PC-9 (cell line): ENCODE data around the gene KCNK4. TPM values are rescaled to one million over a fixed set of nuclear protein-coding genes. Genes with fewer than 3 reads are reported as not detected.

Experiments used
- BruUV-seq: library from RNA; stranded (reverse); fragments of 400-500 nt; replicated peaks from 2 replicates; lab custom pipeline; 2021; lab: Mats Ljungman, UMichigan
- CTCF ChIA-PET: fragments of 300-600 bp; sonication (Branson Sonifier 250); formaldehyde crosslinking; loops from one replicate; lab custom pipeline; 2022; ENCODE audit warnings: antibody characterized with exemption; lab: Charles Lee
- POLR2A ChIA-PET: fragments of 300-600 bp; sonication (Branson Sonifier 250); formaldehyde crosslinking; loops from one replicate; lab custom pipeline; 2022; ENCODE audit warnings: antibody characterized with exemption; ENCODE audit not compliant: unreplicated experiment; lab: Charles Lee
- DNase-seq, 2 experiments: peaks; one replicate each; pipeline versions ENCODE4 v3.0.0 to v3.0.0-alpha.2; 2015 to 2022; ENCODE audit warnings: mixed read lengths in 1 of 2
- H2AFZ ChIP-seq: fragments of 200-600 bp; sonication (generic); 2 replicates; pipeline ENCODE4 v1.8.1; 2017; ENCODE audit warnings: antibody characterized with exemption
- H3F3A ChIP-seq: fragments of 200-600 bp; sonication (generic); 2 replicates; pipeline ENCODE4 v1.8.1; 2017; ENCODE audit warnings: antibody characterized with exemption, mild to moderate bottlenecking, low read depth; ENCODE audit not compliant: insufficient read depth
- H3K27ac ChIP-seq: fragments of 200-600 bp; sonication (generic); 2 replicates; pipeline ENCODE4 v1.6.1; 2016; ENCODE audit warnings: mixed run types
- H3K27me3 ChIP-seq: fragments of 200-600 bp; sonication (generic); 2 replicates; pipeline ENCODE4 v1.6.1; 2016; ENCODE audit warnings: low read depth, mixed run types; ENCODE audit not compliant: insufficient read depth
- H3K36me3 ChIP-seq: fragments of 200-600 bp; sonication (generic); 2 replicates; pipeline ENCODE4 v1.6.1; 2016; ENCODE audit warnings: low read depth, mixed run types
- H3K4me1 ChIP-seq: fragments of 200-600 bp; sonication (generic); replicated peaks from 2 replicates; pipeline ENCODE4 v1.6.1; 2016; ENCODE audit warnings: mixed run types; ENCODE audit not compliant: insufficient read depth
- H3K4me2 ChIP-seq: fragments of 200-600 bp; sonication (generic); 2 replicates; pipeline ENCODE4 v1.6.1; 2017; ENCODE audit warnings: mixed run types
- H3K4me3 ChIP-seq: fragments of 200-600 bp; sonication (generic); 2 replicates; pipeline ENCODE4 v1.6.1; 2016; ENCODE audit warnings: mixed run types
- H3K79me2 ChIP-seq: fragments of 200-600 bp; sonication (generic); 2 replicates; pipeline ENCODE4 v1.6.1; 2017; ENCODE audit warnings: low read depth, mixed run types
- H3K9me2 ChIP-seq: fragments of 200-600 bp; sonication (generic); 2 replicates; pipeline ENCODE4 v1.8.1; 2017; ENCODE audit warnings: mild to moderate bottlenecking; ENCODE audit not compliant: insufficient read depth
- H3K9me3 ChIP-seq: fragments of 200-600 bp; sonication (generic); 2 replicates; pipeline ENCODE4 v1.8.1; 2016; ENCODE audit warnings: low read depth; ENCODE audit not compliant: insufficient read depth
- H4K20me1 ChIP-seq: fragments of 200-600 bp; sonication (generic); 2 replicates; pipeline ENCODE4 v1.8.1; 2017; ENCODE audit not compliant: insufficient read depth
- EZH2 ChIP-seq: fragments of 200-600 bp; sonication (generic); IDR thresholded peaks from 2 replicates; pipeline ENCODE4 v1.8.0; 2017; ENCODE audit warnings: antibody characterized with exemption, low read depth
- intact Hi-C: fragments of 100-400 bp; cut with micrococcal nuclease; formaldehyde crosslinking; loops from one replicate; pipeline ENCODE4 v1.10.0; 2022; ENCODE audit not compliant: unreplicated experiment
- total RNA-seq: library from RNA; stranded (reverse); gene quantifications from 2 replicates; pipeline ENCODE4 v1.2.3, GENCODE V29; 2021
- TF ChIP-seq, protein P1 (sequence below): fragments of 200-600 bp; sonication (generic); conservative IDR thresholded peaks from 2 replicates; pipeline ENCODE4 v1.6.1; 2017; ENCODE audit warnings: mixed run types, antibody characterized with exemption, mild to moderate bottlenecking, moderate library complexity

Gene KCNK4
- total RNA-seq, 1 experiment from 2014 or later, result 0.57 TPM

DNA sequence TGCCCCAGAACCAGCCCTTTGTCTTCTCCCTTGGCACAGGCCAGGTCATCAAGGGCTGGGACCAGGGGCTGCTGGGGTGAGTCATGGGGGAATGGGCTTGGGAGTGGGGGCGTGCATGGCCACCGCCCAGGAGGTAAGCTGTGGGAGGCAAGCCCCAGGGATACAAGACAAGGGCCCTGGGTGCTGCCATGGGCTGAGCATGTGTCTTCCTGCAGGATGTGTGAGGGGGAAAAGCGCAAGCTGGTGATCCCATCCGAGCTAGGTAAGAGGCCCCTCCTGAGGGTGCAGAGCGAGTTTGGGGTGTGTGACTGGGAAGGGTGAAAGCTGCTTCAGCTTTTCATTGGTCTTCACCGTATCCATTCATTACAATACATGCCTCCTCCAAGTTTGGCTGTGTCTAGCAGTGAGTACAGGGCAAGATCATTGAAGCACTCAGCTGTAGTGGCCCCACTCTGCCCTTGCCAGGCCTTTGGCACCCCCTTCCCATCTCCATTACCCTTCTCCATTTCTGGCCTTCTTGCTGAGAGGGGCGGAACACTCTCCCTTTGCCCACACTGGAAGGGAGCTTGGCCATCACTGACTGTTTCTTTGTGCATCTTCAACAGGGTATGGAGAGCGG is 47.8 kb upstream of the KCNK4 start:
- TF ChIP-seq, protein P1, sequence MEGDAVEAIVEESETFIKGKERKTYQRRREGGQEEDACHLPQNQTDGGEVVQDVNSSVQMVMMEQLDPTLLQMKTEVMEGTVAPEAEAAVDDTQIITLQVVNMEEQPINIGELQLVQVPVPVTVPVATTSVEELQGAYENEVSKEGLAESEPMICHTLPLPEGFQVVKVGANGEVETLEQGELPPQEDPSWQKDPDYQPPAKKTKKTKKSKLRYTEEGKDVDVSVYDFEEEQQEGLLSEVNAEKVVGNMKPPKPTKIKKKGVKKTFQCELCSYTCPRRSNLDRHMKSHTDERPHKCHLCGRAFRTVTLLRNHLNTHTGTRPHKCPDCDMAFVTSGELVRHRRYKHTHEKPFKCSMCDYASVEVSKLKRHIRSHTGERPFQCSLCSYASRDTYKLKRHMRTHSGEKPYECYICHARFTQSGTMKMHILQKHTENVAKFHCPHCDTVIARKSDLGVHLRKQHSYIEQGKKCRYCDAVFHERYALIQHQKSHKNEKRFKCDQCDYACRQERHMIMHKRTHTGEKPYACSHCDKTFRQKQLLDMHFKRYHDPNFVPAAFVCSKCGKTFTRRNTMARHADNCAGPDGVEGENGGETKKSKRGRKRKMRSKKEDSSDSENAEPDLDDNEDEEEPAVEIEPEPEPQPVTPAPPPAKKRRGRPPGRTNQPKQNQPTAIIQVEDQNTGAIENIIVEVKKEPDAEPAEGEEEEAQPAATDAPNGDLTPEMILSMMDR, result no peak
- no peak for TF ChIP-seq EZH2
- Histone ChIP-seq H3K36me3 (peaks cover 10% of the 10 kb centered on the region; the same call in 1 of the 2 replicates), H3K27ac (no peak overlapping the region), H3K27me3 (no peaks in the 10 kb centered on the region), H3K9me2 (no peaks in the 10 kb centered on the region), H3K4me2 (peak overlapping the region; percentile 72), H3F3A (peaks cover 71% of the 10 kb centered on the region), H3K79me2 (peaks cover 45% of the 10 kb centered on the region), H3K4me1 (peaks cover 44% of the 10 kb centered on the region), H3K9me3 (no peaks in the 10 kb centered on the region), H3K4me3 (no peak overlapping the region), H2AFZ (no peak overlapping the region), H4K20me1 (0 out of 2 replicates have a peak, but pooled peaks cover 5% of the 10 kb centered on the region)
- TSS peak; percentile 3 for BruUV-seq
- intact Hi-C loops, result no loop called here
- ChIA-PET CTCF (no interaction called here), POLR2A (no interaction called here)
- DNase-seq, result no peak

DNA sequence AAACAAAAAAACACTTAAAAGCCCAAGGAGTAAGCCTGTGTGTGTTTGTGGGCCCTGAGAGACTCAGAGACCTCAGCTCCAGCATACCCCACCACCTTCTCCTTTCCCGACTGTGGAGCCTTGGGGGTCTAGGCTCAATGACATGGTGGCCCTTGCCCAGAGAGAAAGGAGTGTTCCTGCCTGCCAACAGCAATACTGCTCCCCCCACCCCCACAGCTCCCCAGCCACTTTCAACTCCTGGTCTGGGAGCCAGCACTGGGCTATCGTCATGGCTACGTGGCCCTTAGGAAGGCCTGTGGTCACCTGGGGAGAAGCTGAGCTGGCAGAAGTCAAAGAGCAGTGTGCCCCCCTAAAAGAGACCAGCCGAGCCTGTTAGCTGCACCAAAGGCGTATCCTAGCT is 47.0 kb upstream of the KCNK4 start:
- Histone ChIP-seq H2AFZ (no peak overlapping the region), H3K4me1 (peaks cover 37% of the 10 kb centered on the region), H3K27ac (no peak overlapping the region), H3K79me2 (peaks cover 45% of the 10 kb centered on the region), H4K20me1 (0 out of 2 replicates have a peak, but pooled peaks cover 5% of the 10 kb centered on the region), H3K9me3 (no peaks in the 10 kb centered on the region), H3K36me3 (peaks cover 10% of the 10 kb centered on the region; the same call in 1 of the 2 replicates), H3F3A (peaks cover 70% of the 10 kb centered on the region), H3K4me2 (peak overlapping the region; percentile 27; the same call in 1 of the 2 replicates), H3K9me2 (no peaks in the 10 kb centered on the region), H3K4me3 (no peak overlapping the region), H3K27me3 (no peaks in the 10 kb centered on the region)
- BruUV-seq, result no TSS peak
- no peak for DNase-seq
- POLR2A ChIA-PET, result no interaction called here
- TF ChIP-seq EZH2, result no peak
- TF ChIP-seq, protein P1, result no peak
- CTCF ChIA-PET, result no interaction called here
- intact Hi-C loops, result no loop called here

DNA sequence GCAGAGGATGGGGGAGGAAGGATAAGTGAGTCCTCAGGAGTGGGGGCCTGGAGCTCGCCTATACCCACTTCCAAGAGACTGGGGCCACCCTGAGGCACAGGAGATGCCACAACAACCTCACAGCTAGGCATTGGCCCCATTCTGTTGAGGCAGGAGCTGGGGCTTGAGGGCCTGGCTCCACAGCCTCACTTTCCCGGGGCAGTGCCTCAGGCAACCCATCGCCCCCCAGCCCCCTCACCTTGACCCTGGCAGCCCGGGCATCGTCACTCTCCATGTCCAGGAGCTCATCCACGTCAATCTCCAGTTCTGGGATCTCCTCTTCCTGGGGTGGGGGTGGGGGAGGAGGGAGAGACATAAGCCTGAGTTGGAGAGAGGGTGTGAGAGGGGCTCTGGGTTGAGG is 46.1 kb upstream of the KCNK4 start:
- Histone ChIP-seq H3K27ac (peak overlapping the region; percentile 86), H3K9me3 (no peaks in the 10 kb centered on the region), H3K4me3 (peak overlapping the region; percentile 79), H2AFZ (no peak overlapping the region), H3K79me2 (peaks cover 45% of the 10 kb centered on the region), H3K9me2 (no peaks in the 10 kb centered on the region), H3F3A (peaks cover 68% of the 10 kb centered on the region), H3K4me2 (peak overlapping the region; percentile 85), H4K20me1 (0 out of 2 replicates have a peak, but pooled peaks cover 5% of the 10 kb centered on the region), H3K4me1 (peaks cover 29% of the 10 kb centered on the region), H3K36me3 (peaks cover 10% of the 10 kb centered on the region; the same call in 1 of the 2 replicates), H3K27me3 (no peaks in the 10 kb centered on the region)
- intact Hi-C loops, result no loop called here
- ChIA-PET POLR2A (interaction anchor here (0.6 kb wide), 1 partner anchor 27 kb away, joined by 21 read pairs; no protein-coding TSS in a partner anchor), CTCF (interaction anchor here (0.5 to 1.0 kb wide), 5 partner anchors 26 to 1808 kb away, joined by 3 to 7 read pairs (median 4); no protein-coding TSS in a partner anchor)
- TF ChIP-seq EZH2, result no peak
- TF ChIP-seq, protein P1, result no peak
- peak in 1 of 2 experiments; percentile 31 for DNase-seq
- no TSS peak for BruUV-seq
